Gastroesophageal sphincter (tissue), 4 donors: Measurements from ENCODE around the gene ACSF3. TPM values are rescaled to one million over a fixed set of nuclear protein-coding genes. Genes with fewer than 3 reads are reported as not detected.

Experiments used
- ATAC-seq: fragments of 150-250 bp; one replicate; pipeline ENCODE4 v1.9.1; 2016; ENCODE audit warnings: mild to moderate bottlenecking, moderate library complexity
- H3K27ac ChIP-seq, 4 donors: fragments of 200-600 bp; sonication (generic) in 3 of 4; 1 replicate in 3 of 4; 2 replicates in 1 of 4; pipeline ENCODE4 v1.5.1; 2016 to 2019
- H3K27me3 ChIP-seq: fragments of 200-600 bp; sonication (generic); one replicate; pipeline ENCODE4 v1.5.1; 2019
- H3K36me3 ChIP-seq, 2 donors: fragments of 200-600 bp; sonication (generic); one replicate each; pipeline ENCODE4 v1.5.1; 2019; ENCODE audit warnings: control low read depth in 1 of 2
- H3K4me1 ChIP-seq, 3 donors: fragments of 200-600 bp; sonication (generic); 1 replicate in 2 of 3; 2 replicates in 1 of 3; pipeline ENCODE4 v1.5.1; 2016 to 2019; ENCODE audit warnings: control low read depth in 2 of 3
- H3K4me3 ChIP-seq, 2 donors: fragments of 200-600 bp; sonication (generic); one replicate each; pipeline ENCODE4 v1.5.1; 2019; ENCODE audit warnings: mild to moderate bottlenecking in 1 of 2, moderate library complexity in 1 of 2
- H3K9me3 ChIP-seq, 3 donors: fragments of 200-600 bp; sonication (generic); one replicate each; pipeline ENCODE4 v1.5.1; 2017 to 2019; ENCODE audit warnings: control low read depth in 2 of 3
- CTCF ChIP-seq, 4 experiments: fragments of 200-600 bp in 2 of 4; fragments of 450-650 bp in 2 of 4; sonication (generic) in 1 of 4; IDR thresholded peaks; one replicate each; pipeline ENCODE4 v1.5.1; 2017 to 2019; ENCODE audit warnings: antibody characterized with exemption in 4 of 4, mild to moderate bottlenecking in 2 of 4, moderate library complexity in 2 of 4
- EP300 ChIP-seq: sonication (generic); formaldehyde crosslinking; IDR thresholded peaks from one replicate; pipeline ENCODE4 v1.6.1; 2017; ENCODE audit warnings: antibody characterized with exemption, mild to moderate bottlenecking
- POLR2A ChIP-seq, 2 donors: fragments of 450-650 bp; IDR thresholded peaks; one replicate each; pipeline ENCODE4 v1.6.1; 2017; ENCODE audit warnings: antibody characterized with exemption in 2 of 2, mild to moderate bottlenecking in 2 of 2, moderate library complexity in 1 of 2
- POLR2AphosphoS5 ChIP-seq: sonication (generic); formaldehyde crosslinking; IDR thresholded peaks from one replicate; pipeline ENCODE4 v1.6.1; 2017; ENCODE audit warnings: antibody characterized with exemption
- WGBS, 2 donors: methylation state at CpG; one replicate each; pipeline ENCODE4 v1.1.5; 2018; ENCODE audit warnings: low coverage in 1 of 2; 5-methylcytosine and 5-hydroxymethylcytosine counted together
- total RNA-seq, 4 donors: library from RNA; depleted of rRNA; stranded (reverse); fragments of >200 nt; gene quantifications; one replicate each; pipeline ENCODE4 v1.1.0, GENCODE V29; 2016

Gene ACSF3
- total RNA-seq, 4 donors from 2014 or later, result 14.5 to 33.8 (median 28.8) TPM

- Histone ChIP-seq H3K27me3 (no peaks in the 10 kb centered on the region), H3K4me3 (no peak overlapping the region), H3K9me3 (no peaks in the 10 kb centered on the region), H3K36me3 (peaks cover 0 to 97% of the 10 kb centered on the region in 2 donors), H3K4me1 (no peaks in the 10 kb centered on the region), H3K27ac (no peak overlapping the region)
- TF ChIP-seq POLR2AphosphoS5 (no peak), POLR2A (IDR thresholded peaks at IDR 0.05) (no peak), EP300 (no peak), CTCF (IDR thresholded peaks at IDR 0.05) (no peak)
- ATAC-seq, result no peak
- WGBS, 2 donors, result 88 to 100% methylated on average over 1 to 2 of the region's 17 CpGs
These were observed 43.3 kb downstream of the ACSF3 start for GRCh38 chr16:89136931-89137330.

GRCh38 chr16:89137666-89138512 is 44.2 kb downstream of the ACSF3 start:
- ATAC-seq, result no peak
- Histone ChIP-seq H3K9me3 (no peaks in the 10 kb centered on the region), H3K4me1 (no peaks in the 10 kb centered on the region), H3K36me3 (peaks cover 0 to 97% of the 10 kb centered on the region in 2 donors), H3K27me3 (no peaks in the 10 kb centered on the region), H3K27ac (no peak overlapping the region), H3K4me3 (no peak overlapping the region)
- WGBS, 2 donors, result 94% methylated on average over 2 of the region's 24 CpGs; no CpG with 5 or more reads in 1 of the 2 donors
- TF ChIP-seq EP300 (no peak), POLR2A (IDR thresholded peaks at IDR 0.05) (no peak), POLR2AphosphoS5 (no peak), CTCF (IDR thresholded peaks at IDR 0.05) (no peak)

GRCh38 chr16:89138513-89138795 is 44.8 kb downstream of the ACSF3 start:
- H3K4me3 ChIP-seq, result no peak overlapping the region
- H3K27ac ChIP-seq, result no peak overlapping the region
- no peaks in the 10 kb centered on the region for H3K27me3 ChIP-seq
- no peaks in the 10 kb centered on the region for H3K4me1 ChIP-seq
- ATAC-seq, result no peak
- H3K9me3 ChIP-seq, result no peaks in the 10 kb centered on the region
- peaks cover 0 to 97% of the 10 kb centered on the region in 2 donors for H3K36me3 ChIP-seq
- WGBS, 2 donors, result no CpG with 5 or more reads among the region's 7 CpGs
- TF ChIP-seq POLR2AphosphoS5 (no peak), CTCF (IDR thresholded peaks at IDR 0.05) (no peak), POLR2A (IDR thresholded peaks at IDR 0.05) (no peak), EP300 (no peak)

- TF ChIP-seq EP300 (no peak), POLR2AphosphoS5 (no peak), POLR2A (IDR thresholded peaks at IDR 0.05) (no peak), CTCF (IDR thresholded peaks at IDR 0.05) (no peak)
These were observed 45.3 kb downstream of the ACSF3 start for GRCh38 chr16:89138843-89139520.

More at GRCh38 chr16:89138843-89139520, 45.3 kb downstream of the ACSF3 start:
- no peaks in the 10 kb centered on the region for H3K27me3 ChIP-seq
- H3K4me1 ChIP-seq, result no peaks in the 10 kb centered on the region
- WGBS, 2 donors, result 87% methylated on average over 25 of the region's 30 CpGs; no CpG with 5 or more reads in 1 of the 2 donors
- H3K4me3 ChIP-seq, result no peak overlapping the region
- no peak for ATAC-seq
- H3K27ac ChIP-seq, result no peak overlapping the region
- peaks cover 0 to 97% of the 10 kb centered on the region in 2 donors for H3K36me3 ChIP-seq
- H3K9me3 ChIP-seq, result no peaks in the 10 kb centered on the region
